Measurements from ENCODE around the gene QKI.
A peak's percentile ranks its signal among the peaks of the same experiment; 100 is the strongest.
"Not testable (repeated sequence)": the region's sequence is repeated elsewhere in the genome, so short reads cannot be mapped to it uniquely, and the experiment has no call there.

QKI gene

DNA sequence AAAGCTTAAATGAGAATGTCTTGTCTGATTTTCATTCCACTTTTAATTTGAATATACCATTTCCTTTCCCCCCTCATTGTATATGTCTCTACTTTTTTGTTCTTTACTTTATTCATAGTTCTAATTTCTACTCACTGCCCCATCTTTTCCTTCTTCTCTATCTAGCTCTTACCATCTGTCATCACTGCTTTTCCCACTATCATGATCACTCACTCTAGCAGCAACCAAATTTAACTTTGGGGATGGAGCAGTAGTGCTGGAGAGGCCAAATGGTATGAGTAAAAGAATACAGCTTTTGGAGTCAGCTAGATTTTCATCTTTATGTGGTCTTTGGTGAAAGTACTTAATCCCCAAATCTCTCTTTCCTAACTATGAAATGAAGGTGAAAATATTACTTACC, 25.5 kb downstream of the QKI start:
- DNase-seq (ENCODE audit: low read depth) = no peak

DNA sequence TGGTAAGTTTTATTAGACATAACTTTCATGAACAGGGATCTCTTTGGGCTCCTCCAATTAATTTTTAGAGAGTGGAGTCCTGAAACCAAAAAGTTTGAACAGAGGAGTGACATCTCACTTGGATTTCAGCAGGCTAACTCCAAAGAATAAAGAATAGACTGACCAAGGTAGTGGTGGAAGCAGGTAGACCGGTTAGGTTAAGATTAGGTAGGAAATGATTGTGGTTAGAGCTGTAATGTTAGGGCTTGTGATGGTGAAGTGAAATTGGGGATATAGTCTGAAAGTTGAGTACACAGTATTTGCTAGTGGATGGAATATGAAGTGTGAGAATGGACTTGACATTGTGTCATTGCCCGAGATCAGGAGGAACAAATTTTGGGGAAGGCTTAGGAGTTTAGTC, 27.8 kb downstream of the QKI start:
- DNase-seq (ENCODE audit: low read depth) = no peak

DNA sequence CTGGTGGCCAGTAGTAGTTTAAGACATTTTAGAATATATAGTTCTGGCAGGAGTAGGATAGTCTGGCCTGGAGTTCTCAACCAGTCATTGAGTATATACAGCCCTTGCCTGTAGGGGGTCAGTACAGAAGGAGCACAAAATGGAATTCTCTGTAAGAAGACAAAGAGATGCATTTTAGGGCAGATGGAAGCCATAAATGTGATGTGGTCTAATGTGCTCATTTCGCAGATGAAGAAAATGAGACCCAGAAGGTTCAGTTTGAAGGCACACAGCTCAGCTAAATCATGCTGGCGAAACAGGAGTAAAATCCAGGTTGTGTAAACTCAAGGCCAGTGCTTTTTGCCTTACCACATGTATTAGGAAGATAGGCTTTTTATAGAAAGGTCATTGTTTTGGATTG, 29.6 kb downstream of the QKI start:
- no peak for DNase-seq (ENCODE audit: low read depth)

DNA sequence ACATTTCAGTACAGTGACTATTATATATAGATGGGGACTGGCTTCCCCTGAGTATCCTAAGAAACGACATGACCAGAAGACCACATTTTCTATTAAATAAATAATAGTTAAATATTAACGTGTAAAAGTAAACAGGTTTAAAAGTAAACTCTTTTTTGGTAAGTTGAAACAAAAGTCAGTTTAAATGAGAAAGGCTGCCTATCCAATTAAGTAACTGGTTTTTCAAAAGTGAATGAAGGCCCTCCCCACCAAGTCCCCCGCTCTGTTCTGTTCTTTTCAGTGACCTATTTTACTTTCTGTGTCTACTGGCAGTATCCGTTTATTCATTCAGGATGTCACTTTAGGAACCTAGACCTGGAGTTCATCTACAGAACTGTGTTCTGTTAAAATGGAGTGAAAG, 32.0 kb downstream of the QKI start:
- no peak for DNase-seq (ENCODE audit: low read depth)

DNA sequence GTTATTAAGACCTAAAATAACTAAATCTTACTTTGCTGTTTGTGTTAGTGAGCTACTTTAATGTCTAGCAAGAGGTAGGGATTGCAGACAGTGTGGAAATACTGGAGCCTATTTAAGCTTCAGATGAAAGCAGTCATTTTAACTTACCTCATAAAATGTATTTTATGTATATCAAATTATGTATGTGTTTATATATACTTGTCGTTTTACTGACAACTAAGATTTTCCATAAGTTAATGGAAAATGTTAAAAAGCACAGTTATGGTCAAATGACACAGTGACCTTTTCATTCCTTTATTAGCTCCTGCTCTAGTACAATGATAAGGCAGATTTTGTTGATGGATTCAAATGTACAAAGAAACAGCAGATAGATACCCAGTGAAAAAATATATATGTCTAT, 34.6 kb downstream of the QKI start:
- DNase-seq (ENCODE audit: low read depth) = no peak

DNA sequence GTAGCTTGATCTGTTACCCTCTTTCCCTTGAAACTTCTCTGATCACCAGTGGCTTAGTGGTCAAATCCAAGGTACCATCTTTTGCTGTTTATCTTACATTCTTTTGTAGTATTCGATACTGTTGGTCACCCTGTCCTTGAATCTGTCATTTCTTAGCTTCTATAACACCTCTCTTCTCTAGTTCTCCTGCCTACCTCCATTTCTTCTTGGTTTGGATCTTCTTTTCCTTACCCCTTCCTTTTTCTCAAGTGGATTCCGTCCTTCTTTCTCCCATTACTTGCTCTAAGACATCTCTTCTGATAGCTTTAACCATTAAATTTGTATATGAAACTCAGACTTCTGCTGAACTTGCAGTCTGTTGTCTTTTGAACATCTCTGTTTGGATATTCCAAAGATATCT, 39.9 kb downstream of the QKI start:
- DNase-seq (ENCODE audit: low read depth) = no peak

DNA sequence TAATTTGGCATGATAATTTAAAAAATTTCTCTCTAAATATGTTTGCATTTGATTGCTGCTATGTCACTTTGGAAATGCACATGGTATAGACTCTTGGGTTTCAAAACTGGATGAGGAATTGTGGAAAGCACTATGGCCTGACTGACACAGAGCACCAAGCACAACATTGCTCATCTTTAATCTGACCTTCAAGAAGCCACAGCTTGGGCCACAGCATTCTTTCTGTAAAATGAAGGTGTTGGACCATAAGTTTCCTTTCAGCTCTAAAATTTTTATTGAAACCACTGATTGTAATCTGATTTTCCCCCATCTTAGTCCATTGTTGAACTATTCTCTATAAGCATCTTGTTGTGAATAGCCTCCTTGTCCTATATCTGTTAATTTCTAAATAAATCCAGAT, 41.0 kb downstream of the QKI start:
- no peak for DNase-seq (ENCODE audit: low read depth)

DNA sequence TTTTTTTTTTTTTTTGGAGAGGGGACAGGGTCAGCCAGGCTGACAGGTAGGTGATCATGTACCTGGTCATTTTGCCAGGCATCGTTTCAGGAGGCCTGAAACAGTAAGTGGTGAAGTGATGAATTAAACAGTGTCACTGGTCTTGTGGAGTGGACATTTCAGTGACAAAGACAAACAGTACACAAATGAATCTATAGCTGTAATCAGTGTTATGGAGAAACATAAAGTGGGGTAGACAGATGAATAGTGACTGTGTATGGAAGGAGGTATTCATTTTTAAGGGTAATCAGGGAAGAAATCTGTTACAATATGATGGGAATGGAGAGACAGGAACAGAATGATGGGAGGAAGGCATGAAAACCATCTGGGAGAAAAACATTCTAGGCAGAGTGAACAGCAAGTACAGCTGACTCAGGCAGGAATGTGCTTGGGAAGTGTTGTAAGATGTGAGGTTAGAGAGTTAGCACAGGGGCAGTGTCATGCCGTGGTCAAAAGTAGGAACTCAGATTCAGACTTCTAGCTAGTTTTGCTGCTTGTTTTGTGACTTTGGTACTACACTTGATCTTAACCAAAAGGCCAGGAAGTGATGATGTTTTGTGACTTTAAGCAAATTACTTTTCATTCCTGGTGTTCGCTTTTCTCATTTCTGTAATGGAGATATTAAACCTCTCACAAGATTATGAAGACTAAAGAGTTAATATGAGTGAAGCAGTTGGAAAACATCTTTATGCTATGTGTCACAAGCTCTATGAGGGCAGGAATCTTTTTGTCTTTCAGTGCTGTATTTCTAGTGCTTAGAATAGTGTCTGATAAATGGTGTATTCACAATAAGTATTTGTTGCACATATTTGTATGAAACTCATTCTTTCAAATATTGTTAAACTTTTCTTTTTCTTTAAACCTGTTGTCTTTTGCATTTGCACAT, 43.4 kb downstream of the QKI start:
- DNase-seq (ENCODE audit: low read depth) = peak; percentile 84

DNA sequence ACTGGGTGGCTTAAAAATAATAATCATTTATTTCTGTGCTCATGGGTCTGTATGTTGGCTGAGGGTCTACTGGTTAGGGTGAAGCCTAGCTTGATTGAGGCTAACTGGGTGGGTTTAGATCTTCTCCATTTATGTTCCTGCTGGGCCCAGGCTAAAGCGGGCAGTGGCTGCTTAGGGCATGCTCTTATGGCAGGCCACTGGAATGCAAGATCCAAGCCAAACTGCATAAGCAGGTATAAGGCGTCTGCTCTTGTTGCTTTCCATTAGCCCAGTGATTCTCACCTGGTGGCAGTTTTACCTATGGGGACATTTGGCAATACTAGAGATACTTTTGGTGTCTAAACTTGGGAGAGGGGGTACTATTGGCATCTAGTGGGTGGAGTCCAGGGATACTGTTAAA, 44.5 kb downstream of the QKI start:
- no peak for DNase-seq (ENCODE audit: low read depth)

DNA sequence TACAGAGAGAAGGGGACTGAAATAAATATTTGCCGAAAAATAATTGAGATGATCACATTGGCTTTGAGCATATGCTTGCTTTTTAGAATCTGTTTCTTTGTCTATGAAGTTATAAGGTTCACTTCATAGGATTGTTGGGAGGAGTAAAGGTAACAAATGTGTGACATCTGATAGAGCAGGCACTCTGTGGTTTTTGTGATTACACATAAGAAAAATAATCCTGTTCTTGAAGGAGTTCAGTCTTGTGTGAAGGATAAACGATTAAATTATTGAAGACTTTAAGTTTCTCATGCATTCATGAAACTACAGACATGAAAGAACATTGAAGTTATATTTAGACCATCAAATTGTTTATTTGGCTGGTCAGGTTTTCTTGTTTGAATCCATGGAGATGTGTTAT, 45.0 kb downstream of the QKI start:
- no peak for DNase-seq (ENCODE audit: low read depth)

DNA sequence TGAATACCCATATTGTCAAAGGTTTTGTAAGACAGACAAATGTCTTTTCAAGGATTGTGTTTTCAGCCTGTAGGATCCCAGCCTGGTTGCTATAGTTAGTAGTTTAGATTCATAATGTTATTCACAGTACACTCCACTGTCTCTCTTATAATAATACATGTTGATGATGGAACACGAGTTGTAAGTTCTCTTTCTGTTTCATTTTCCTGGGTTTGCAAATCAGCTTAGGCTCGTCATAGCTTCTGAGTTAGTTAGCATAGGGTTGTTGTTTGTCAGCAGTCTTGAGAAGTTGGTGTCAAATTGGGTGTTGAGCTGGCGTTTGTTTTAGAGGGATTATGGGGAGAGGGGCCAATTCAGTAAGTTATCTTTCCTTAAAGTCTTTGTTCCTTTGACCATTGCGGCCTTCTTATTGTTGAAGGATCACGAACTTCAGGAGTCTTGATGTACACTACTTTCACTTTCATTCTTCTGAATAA, 45.8 kb downstream of the QKI start:
- peak; percentile 23 for DNase-seq (ENCODE audit: low read depth)

DNA sequence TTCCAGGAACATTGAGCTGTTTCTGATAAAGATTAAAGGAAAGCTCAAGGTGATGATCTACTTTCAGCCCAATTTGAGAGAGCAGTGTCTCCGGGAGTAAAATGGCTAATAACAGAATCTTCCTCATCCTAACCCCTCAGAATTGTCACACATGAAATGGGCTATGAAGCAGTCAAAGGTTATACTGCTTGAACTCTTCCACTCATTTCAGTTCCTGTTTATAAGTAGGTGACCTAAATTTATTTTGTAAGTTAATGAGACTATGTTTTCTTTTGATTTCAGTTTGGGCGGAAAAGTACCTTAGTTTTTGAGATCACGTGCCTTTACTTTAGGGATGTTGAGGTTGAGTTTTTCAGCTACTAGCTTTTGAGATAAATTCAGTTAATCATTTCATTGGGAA, 47.2 kb downstream of the QKI start:
- DNase-seq (ENCODE audit: low read depth) = no peak

DNA sequence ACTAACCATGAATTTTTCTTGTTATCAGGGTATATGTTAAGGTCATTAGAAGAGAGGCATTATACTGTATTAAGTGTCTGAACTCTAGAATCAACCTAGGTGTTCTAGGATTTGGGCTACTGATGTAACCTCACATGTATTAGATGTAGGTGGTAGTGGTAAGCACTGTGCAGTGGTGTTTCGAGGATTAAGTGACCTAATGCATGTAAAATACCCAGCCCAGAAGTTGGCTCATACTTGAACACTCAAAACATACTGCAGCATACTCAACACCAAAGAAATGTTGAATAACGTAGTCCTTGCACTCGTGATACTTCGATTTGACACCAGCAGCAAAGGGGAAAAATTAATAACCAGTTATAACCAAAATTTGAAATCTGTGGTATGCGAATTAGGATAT, 48.7 kb downstream of the QKI start:
- DNase-seq (ENCODE audit: low read depth) = no peak

DNA sequence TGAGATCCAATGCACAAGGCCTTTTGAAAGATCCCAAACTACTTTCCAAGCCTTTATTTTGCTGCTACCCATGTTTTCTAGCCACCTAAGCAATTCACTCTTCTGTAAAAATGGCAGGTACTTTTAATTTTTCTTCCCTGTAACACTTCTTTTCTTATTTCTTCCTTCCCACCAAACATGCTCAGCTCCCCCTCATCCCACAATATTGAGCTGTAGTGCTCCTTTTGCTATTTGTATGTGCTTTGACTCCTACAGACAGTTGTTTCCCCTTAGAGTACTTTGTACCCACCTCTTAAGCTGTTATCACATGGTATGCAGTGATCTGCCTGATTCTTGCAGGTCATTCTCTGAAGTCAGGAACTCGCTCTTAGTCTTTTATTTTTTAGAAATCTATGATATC, 49.3 kb downstream of the QKI start:
- DNase-seq (ENCODE audit: low read depth) = no peak

DNA sequence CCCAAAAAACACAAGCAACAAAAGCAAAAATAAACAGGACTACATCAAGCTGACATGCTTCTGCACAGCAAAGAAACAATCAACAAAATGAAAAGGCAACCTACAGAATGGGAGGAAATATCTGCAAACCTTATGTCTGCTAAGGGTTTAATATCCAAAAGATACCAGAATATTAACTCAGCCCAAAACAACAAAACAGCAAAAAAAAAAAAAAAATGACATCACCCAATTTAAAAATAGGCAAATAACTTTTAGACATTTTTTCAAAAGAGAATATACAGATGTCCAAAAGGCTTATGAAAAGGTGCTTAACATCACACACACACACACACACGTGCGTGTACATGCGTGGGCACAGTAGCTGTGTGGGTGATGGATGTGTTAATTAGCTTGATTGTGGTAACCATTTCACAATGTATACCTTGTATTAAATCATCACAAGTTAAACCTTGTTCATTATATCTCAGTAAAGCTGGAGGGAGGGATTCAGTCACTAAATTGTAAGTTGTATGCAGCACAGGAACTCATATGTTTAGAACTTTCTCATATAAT, 52.4 kb downstream of the QKI start:
- no peak for DNase-seq (ENCODE audit: low read depth)

DNA sequence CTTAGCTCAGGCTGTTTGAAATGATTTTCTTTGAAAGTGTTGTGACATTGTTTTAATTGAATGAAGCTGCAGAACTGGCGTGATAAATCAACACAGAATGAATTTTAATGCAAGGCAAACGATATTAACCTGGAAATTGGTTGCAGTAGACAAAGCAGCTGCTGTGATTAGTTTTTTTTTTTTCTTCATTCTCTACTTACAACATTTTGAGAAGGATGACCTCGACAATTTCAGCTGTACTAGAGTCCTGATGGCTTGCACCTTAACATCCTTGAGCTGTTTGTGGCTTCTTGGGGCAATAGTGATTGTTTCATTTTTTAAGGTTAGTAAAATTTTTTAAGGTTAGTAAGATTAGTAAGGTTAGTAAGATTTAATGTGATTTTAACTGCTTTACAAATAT, 54.2 kb downstream of the QKI start:
- DNase-seq (ENCODE audit: low read depth) = no peak

DNA sequence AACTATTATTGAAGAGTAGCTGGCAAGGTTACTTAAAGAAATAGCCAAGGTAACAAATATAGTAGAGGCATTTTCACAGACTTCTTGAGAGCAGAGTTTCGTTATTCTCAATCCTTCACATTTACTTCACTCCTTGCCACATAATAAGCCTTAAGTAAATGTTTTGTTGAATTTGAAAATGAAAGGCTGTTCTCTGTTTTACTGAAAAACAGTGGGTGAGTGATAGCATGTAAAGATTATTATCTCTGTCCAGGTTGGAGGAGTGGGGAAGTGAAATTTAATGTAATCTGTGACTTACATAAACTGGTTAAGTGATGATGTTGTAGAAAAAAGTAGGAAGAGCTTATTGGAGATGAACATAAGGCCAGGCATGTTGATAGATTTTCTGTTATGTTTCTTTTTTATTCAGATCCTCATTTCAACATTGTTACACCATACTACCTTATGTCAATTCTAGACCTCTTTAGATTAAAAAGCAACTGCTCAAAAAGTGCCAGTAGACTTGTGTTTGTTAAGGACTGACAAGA, 55.0 kb downstream of the QKI start:
- DNase-seq (ENCODE audit: low read depth) = no peak

DNA sequence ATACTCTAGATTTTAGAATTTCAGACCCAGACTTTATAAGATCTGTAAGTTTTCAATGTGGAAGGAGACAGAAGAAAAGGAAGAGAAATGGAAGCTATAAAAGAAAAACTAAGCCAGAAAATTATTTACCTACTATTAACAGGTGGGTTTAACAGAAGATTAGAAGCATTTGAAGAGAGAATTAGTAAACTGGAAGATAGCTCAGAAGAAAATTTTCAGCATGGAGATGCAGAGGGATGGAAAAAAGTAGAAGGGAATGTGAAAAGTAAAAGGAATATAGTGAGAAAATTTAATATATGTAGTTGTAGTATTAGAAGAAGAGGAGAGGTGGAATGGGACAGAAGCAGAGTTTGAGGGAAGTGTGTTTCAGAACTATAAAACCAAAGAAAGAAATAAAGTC, 56.1 kb downstream of the QKI start:
- DNase-seq (ENCODE audit: low read depth) = no peak

DNA sequence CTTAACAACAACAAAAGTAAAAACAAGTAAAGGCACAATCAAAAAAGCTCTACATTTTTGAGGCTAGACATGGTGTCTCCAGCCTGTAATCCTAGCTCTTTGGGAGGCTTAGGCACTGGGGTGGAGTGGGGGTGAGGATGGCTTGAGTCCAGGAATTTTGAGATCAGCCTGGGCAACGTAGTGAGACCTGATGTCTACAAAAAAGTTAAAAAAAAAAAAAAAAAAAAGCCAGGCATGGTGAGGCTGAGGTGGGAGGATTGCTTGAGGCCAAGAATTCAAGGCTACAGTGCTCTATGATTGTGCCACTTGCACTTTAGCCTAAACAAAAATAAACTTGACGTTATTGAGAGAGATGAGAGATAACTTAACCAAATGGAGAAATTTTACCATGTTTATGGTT, 60.1 kb downstream of the QKI start:
- DNase-seq (ENCODE audit: low read depth) = no peak

DNA sequence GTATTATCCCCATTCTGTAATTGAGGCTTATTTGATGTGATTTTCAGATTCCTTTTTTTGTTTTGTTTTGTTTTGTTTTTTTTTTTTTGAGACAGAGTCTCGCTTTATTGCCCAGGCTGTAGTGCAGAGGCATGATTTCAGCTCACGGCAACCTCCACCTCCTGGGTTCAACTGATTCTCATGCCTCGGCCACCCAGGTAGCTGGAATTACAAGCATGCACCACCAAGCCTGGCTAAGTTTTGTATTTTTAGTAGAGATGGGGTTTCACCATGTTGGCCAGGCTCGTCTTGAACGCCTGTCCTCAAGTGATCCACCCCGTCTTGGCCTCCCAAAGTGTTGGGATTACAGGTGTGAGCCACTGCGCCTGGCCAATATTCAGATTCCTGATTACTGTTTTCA, 62.4 kb downstream of the QKI start:
- not testable (repeated sequence) for DNase-seq (ENCODE audit: low read depth)

DNA sequence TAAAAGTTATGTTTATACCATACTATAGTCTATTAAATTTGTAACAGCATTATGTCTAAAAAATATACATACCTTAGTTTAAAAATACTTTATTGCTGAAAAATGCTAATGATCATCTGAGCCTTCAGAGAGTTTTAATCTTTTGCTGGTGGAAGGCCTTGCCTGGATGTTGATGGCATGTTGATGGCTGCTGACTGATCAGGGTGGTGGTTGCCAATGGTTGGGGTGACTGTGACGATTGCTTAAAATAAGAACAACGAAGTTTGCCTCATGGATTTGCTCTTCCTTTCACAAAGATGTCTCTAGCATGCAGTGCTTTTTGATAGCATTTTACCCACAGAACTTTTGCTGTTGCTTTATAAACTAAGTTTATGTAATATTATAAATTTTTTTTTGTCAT, 68.6 kb downstream of the QKI start:
- DNase-seq (ENCODE audit: low read depth) = no peak

DNA sequence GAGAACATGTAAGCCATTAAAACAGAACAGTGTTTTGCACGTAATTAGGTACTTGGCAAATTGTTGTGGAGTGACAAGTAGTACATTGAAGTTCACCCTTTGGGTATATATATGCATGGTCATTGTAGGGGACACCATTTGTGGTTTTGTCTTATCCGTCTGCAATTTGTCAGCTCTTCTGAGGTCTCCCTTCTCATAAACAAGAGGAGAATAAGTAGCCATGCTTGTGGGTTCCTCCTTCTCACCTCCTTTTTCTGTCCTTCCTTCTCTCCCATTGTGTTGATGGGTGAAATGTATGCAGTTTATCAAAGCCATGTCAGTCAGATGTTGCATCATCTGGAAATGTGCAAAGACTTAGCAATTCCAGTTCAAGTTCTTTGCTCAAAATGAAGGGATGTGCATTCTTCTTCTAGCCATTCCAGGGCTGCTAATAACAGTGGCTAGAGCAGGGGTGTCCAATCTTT, 70.9 kb downstream of the QKI start:
- no peak for DNase-seq (ENCODE audit: low read depth)

DNA sequence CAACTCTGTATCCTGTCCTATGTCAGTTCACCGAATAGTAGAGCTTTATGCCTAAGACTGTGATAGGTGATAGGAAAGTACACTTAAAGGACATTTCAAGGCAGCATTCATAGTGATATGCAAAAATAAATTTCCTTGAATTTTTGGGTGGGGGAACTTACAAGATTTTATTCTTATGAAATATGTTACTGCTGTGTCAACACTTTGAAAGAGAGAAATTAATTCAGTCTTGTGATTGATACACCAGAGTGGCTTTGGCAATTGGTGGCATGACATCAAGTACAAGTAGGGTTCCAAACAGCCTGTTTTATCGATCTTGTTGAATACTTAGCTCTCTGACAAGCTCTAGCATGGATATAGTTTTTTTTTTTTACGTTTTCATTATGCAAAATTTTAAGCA, 72.3 kb downstream of the QKI start:
- DNase-seq (ENCODE audit: low read depth) = no peak

DNA sequence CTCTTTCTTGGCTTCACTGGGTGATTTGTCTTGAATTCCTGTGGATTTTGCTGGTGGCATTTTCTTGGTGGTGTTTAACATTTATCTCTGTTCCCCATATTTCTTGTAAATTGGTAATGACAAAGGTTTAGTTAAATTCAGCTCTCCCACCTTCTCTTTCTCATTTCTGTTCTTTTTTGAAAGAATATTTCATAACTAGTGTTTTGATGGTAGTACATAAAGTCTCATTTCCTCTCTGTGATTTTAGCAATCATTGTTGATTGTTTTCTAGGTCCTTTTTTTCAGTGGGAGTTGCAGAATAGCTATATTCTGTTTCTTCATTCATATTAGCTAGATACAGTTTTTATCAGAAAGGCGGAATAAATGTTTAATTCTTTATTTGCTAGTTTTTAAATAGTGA, 73.1 kb downstream of the QKI start:
- DNase-seq (ENCODE audit: low read depth) = no peak

All from GM04503 (cell line).